ENCODE results near the gene LHFPL6. TPM values are rescaled to one million over a fixed set of nuclear protein-coding genes. Genes with fewer than 3 reads are reported as not detected.

The LHFPL6 gene
- total RNA-seq, 4 donors from 2014 or later: 12.8 to 27.3 (median 22.5) TPM

GRCh38 chr13:39450176-39450575 is 152.8 kb downstream of the LHFPL6 start:
- TF ChIP-seq CTCF (IDR thresholded peaks at IDR 0.05) (no peak), POLR2A (IDR thresholded peaks at IDR 0.05) (no peak)
- intact Hi-C loops (cut with DNase I; ENCODE audit: low total_unique reads): no loop called here
- H3K4me3 ChIP-seq (ENCODE audit: low read depth, poor library complexity, severe bottlenecking): no peak overlapping the region
- no peak for DNase-seq (ENCODE audit: low spot score in 2 of 2)

GRCh38 chr13:39448834-39449233 is 154.2 kb downstream of the LHFPL6 start:
- no peak for TF ChIP-seq CTCF (IDR thresholded peaks at IDR 0.05)
- intact Hi-C loops (cut with DNase I; ENCODE audit: low total_unique reads): no loop called here
- DNase-seq (ENCODE audit: low spot score in 2 of 2): no peak
- no peak overlapping the region for H3K4me3 ChIP-seq (ENCODE audit: low read depth, poor library complexity, severe bottlenecking)
- WGBS, 2 donors: 63 to 72% methylated on average over 3 of the region's 3 CpGs

GRCh38 chr13:39446865-39447264 is 156.1 kb downstream of the LHFPL6 start:
- 60 to 66% methylated on average over 4 of the region's 4 CpGs for WGBS, 2 donors
- no peak overlapping the region for H3K4me3 ChIP-seq (ENCODE audit: low read depth, poor library complexity, severe bottlenecking)
- TF ChIP-seq POLR2A (IDR thresholded peaks at IDR 0.05) (no peak), CTCF (IDR thresholded peaks at IDR 0.05) (no peak)
- no peak for DNase-seq (ENCODE audit: low spot score in 2 of 2)
- intact Hi-C loops (cut with DNase I; ENCODE audit: low total_unique reads): no loop called here

- no peak overlapping the region for H3K4me3 ChIP-seq (ENCODE audit: low read depth, poor library complexity, severe bottlenecking)
- no peak for TF ChIP-seq CTCF (IDR thresholded peaks at IDR 0.05)
- no peak for TF ChIP-seq POLR2A (IDR thresholded peaks at IDR 0.05)
- 100% methylated on average over 2 of the region's 2 CpGs for WGBS, 2 donors
- DNase-seq (ENCODE audit: low spot score in 2 of 2): no peak
- intact Hi-C loops (cut with DNase I; ENCODE audit: low total_unique reads): no loop called here
These were observed 158.1 kb downstream of the LHFPL6 start for GRCh38 chr13:39444866-39445265.

- WGBS, 2 donors: 48 to 54% methylated on average over 1 of the region's 1 CpG
- H3K4me3 ChIP-seq (ENCODE audit: low read depth, poor library complexity, severe bottlenecking): no peak overlapping the region
- no peak for DNase-seq (ENCODE audit: low spot score in 2 of 2)
- intact Hi-C loops (cut with DNase I; ENCODE audit: low total_unique reads): no loop called here
- TF ChIP-seq POLR2A (IDR thresholded peaks at IDR 0.05) (no peak), CTCF (IDR thresholded peaks at IDR 0.05) (no peak)
These were observed 169.3 kb downstream of the LHFPL6 start for GRCh38 chr13:39433651-39434050.

GRCh38 chr13:39432196-39432595 is 170.8 kb downstream of the LHFPL6 start:
- intact Hi-C loops (cut with DNase I; ENCODE audit: low total_unique reads): no loop called here
- no peak for TF ChIP-seq CTCF (IDR thresholded peaks at IDR 0.05)
- TF ChIP-seq POLR2A (IDR thresholded peaks at IDR 0.05): no peak
- no peak overlapping the region for H3K4me3 ChIP-seq (ENCODE audit: low read depth, poor library complexity, severe bottlenecking)
- no peak for DNase-seq (ENCODE audit: low spot score in 2 of 2)
- 74 to 86% methylated on average over 1 of the region's 1 CpG for WGBS, 2 donors
